HFFc6 (cell line): Measurements from ENCODE around the gene RBMS3. TPM values are rescaled to one million over a fixed set of nuclear protein-coding genes. Genes with fewer than 3 reads are reported as not detected.
A peak's percentile ranks its signal among the peaks of the same experiment; 100 is the strongest.

ENCODE experiments used
- DNase-seq: peaks from one replicate; pipeline ENCODE4 v3.0.0-alpha.2; 2018
- H3K27ac Mint-ChIP-seq: 2 replicates; pipeline ENCODE4 v1.8.0; 2020; ENCODE audit warnings: mild to moderate bottlenecking, mixed read lengths
- H3K27me3 Mint-ChIP-seq: 2 replicates; pipeline ENCODE4 v1.8.0; 2021; ENCODE audit warnings: mild to moderate bottlenecking, moderate library complexity, mixed read lengths; ENCODE audit not compliant: insufficient read depth
- H3K36me3 Mint-ChIP-seq: 2 replicates; pipeline ENCODE4 v1.8.0; 2021; ENCODE audit warnings: low read depth, mixed read lengths
- H3K4me1 Mint-ChIP-seq: 2 replicates; pipeline ENCODE4 v1.8.0; 2020; ENCODE audit warnings: low read depth, mixed read lengths
- H3K4me3 Mint-ChIP-seq: 2 replicates; pipeline ENCODE4 v1.8.0; 2020; ENCODE audit warnings: mild to moderate bottlenecking, moderate library complexity, mixed read lengths
- H3K9me3 Mint-ChIP-seq: 2 replicates; pipeline ENCODE4 v1.8.0; 2020; ENCODE audit warnings: mild to moderate bottlenecking, mixed read lengths
- total RNA-seq, 6 experiments: library from RNA; stranded (reverse); fragmentation: NEBNext Ultra II Directional; extraction: Animal tissue kit (Norgen Biotek cat#: 25700); gene quantifications; 2 replicates in 1 of 6; 3 replicates in 5 of 6; pipeline ENCODE4 v1.2.3, GENCODE V29; 2021
- TF ChIP-seq, protein P1 (sequence below): fragments of 200-600 bp; sonication (generic); IDR thresholded peaks from 2 replicates; pipeline ENCODE4 v1.5.0; 2021; ENCODE audit warnings: antibody characterized with exemption, mild to moderate bottlenecking

The RBMS3 gene
- total RNA-seq, 6 experiments from 2014 or later, result 22.8 to 46.9 (median 39.4) TPM

DNA sequence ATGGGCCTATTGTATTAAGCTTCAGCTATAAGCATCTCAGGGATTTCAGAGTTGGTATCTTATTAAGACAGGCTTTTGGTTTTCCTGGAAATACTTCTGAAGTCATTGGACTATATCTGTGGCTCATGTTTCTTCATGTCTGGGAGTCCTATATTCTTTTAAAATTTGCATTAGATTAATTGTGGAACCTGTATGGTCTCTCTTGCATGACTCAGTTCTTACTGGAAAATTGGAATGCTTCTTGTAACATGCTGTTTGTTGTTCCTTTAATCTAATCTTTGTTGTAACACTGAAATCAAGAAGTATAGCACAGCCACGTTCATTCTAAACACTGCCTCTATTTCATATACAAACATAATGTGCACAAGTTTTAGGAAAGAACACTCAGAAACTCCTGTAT, 208.1 kb downstream of the RBMS3 start:
- Mint-ChIP-seq H3K4me3 (no peak overlapping the region), H3K4me1 (peaks cover 46% of the 10 kb centered on the region), H3K27me3 (no peaks in the 10 kb centered on the region; the same call in 1 of the 2 replicates), H3K9me3 (no peaks in the 10 kb centered on the region), H3K27ac (no peak overlapping the region), H3K36me3 (peaks cover 25% of the 10 kb centered on the region)
- no peak for DNase-seq
- TF ChIP-seq, protein P1, sequence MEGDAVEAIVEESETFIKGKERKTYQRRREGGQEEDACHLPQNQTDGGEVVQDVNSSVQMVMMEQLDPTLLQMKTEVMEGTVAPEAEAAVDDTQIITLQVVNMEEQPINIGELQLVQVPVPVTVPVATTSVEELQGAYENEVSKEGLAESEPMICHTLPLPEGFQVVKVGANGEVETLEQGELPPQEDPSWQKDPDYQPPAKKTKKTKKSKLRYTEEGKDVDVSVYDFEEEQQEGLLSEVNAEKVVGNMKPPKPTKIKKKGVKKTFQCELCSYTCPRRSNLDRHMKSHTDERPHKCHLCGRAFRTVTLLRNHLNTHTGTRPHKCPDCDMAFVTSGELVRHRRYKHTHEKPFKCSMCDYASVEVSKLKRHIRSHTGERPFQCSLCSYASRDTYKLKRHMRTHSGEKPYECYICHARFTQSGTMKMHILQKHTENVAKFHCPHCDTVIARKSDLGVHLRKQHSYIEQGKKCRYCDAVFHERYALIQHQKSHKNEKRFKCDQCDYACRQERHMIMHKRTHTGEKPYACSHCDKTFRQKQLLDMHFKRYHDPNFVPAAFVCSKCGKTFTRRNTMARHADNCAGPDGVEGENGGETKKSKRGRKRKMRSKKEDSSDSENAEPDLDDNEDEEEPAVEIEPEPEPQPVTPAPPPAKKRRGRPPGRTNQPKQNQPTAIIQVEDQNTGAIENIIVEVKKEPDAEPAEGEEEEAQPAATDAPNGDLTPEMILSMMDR, result no peak

DNA sequence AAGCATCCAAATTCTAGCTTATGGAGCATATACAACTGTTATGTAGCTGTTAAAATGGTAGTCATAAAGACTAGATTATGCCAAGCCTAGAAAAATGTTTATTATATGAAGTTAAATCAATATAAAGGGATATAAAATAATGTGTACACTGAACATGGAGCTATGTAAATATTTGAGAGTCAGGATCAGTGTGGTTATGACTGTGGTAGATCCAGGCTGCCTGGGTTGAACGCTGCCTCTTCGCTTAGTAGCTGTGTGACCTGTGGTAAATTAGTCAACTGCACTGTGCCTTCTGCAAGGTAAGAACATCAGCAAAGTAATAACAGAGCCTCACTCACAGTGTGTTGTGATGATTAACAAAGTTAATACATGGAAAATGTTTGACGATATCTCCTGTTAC, 212.2 kb downstream of the RBMS3 start:
- H3K4me1 Mint-ChIP-seq, result peaks cover 39% of the 10 kb centered on the region
- no peaks in the 10 kb centered on the region; the same call in 1 of the 2 replicates for H3K27me3 Mint-ChIP-seq
- TF ChIP-seq, protein P1, result no peak
- no peak for DNase-seq
- no peaks in the 10 kb centered on the region for H3K9me3 Mint-ChIP-seq
- peaks cover 30% of the 10 kb centered on the region for H3K36me3 Mint-ChIP-seq
- no peak overlapping the region for H3K4me3 Mint-ChIP-seq
- peak overlapping the region; percentile 57; the same call in 1 of the 2 replicates for H3K27ac Mint-ChIP-seq

DNA sequence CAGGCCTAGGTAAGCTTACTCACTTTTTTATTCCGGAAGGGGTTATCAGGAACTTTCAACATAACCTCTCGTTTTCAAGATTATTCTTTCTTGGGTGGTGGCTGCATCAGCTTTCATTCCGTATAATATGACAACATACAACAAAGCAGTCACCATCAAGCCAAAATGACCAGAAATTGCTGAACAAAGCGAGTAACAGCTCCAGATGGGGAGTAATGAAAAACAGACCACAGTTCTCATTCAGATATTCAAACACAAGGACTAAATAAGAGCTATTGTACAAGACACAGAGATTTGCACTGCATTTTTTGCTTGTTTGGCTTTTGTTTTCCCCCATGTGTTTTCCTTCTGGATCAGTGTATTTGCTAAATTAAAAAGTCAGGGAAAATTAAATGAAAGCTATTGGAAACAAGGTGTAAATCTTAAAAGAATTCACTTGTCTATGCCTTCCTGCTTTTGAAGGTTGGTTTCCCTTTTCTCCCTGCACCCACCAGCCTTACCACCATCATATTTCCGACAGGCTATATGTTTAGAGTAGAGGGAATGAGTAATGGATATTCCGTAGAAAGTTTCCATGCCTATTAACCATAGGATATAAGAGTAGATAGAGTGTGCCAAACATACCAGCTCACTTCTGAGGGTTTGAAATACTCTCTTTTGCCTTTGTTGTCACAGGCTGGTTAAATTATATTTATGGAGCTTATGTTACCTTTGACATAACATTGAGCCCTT, 213.6 kb downstream of the RBMS3 start:
- TF ChIP-seq, protein P1, result no peak
- Mint-ChIP-seq H3K36me3 (peaks cover 23% of the 10 kb centered on the region), H3K4me1 (peaks cover 28% of the 10 kb centered on the region), H3K27ac (peak overlapping the region; percentile 76), H3K9me3 (no peaks in the 10 kb centered on the region), H3K4me3 (peak overlapping the region; percentile 73), H3K27me3 (no peaks in the 10 kb centered on the region; the same call in 1 of the 2 replicates)
- no peak for DNase-seq

GRCh38 chr3:29497282-29497681, 216.4 kb downstream of the RBMS3 start:
- H3K36me3 Mint-ChIP-seq, result peaks cover 11% of the 10 kb centered on the region; the same call in 1 of the 2 replicates
- H3K4me3 Mint-ChIP-seq, result no peak overlapping the region
- H3K9me3 Mint-ChIP-seq, result no peaks in the 10 kb centered on the region
- DNase-seq, result no peak
- H3K4me1 Mint-ChIP-seq, result peaks cover 24% of the 10 kb centered on the region
- no peak overlapping the region for H3K27ac Mint-ChIP-seq
- TF ChIP-seq, protein P1, result no peak
- no peaks in the 10 kb centered on the region; the same call in 1 of the 2 replicates for H3K27me3 Mint-ChIP-seq

- H3K27ac Mint-ChIP-seq, result no peak overlapping the region
- no peak overlapping the region for H3K4me3 Mint-ChIP-seq
- H3K36me3 Mint-ChIP-seq, result peaks cover 5% of the 10 kb centered on the region; the same call in 1 of the 2 replicates
- no peaks in the 10 kb centered on the region for H3K9me3 Mint-ChIP-seq
- no peak for DNase-seq
- no peaks in the 10 kb centered on the region for H3K27me3 Mint-ChIP-seq
- peaks cover 4% of the 10 kb centered on the region; the same call in 1 of the 2 replicates for H3K4me1 Mint-ChIP-seq
- TF ChIP-seq, protein P1, result no peak
These were observed 221.9 kb downstream of the RBMS3 start for GRCh38 chr3:29502771-29503170.
